Lower leg skin (tissue), 4 donors: ENCODE data around the gene NUDT1. TPM values are rescaled to one million over a fixed set of nuclear protein-coding genes. Genes with fewer than 3 reads are reported as not detected.

ENCODE experiments used
- DNase-seq, 2 donors: peaks; one replicate each; pipeline ENCODE4 v3.0.0-alpha.2; 2019; ENCODE audit warnings: low spot score in 2 of 2
- H3K4me3 ChIP-seq: fragments of 200-600 bp; sonication (generic); 2 replicates; pipeline ENCODE4 v1.5.1; 2017; ENCODE audit warnings: mild to moderate bottlenecking, low read depth; ENCODE audit not compliant: poor library complexity, severe bottlenecking
- POLR2A ChIP-seq, 2 donors: fragments of 450-650 bp; IDR thresholded peaks; one replicate each; pipeline ENCODE4 v1.6.1; 2016 to 2017; ENCODE audit warnings: antibody characterized with exemption in 2 of 2, mild to moderate bottlenecking in 1 of 2, moderate library complexity in 1 of 2
- WGBS, 2 donors: methylation state at CpG; one replicate each; pipeline ENCODE4 v1.1.5; 2018; 5-methylcytosine and 5-hydroxymethylcytosine counted together
- intact Hi-C: fragments of 100-400 bp; cut with DNase I; formaldehyde crosslinking; loops from one replicate; pipeline ENCODE4 v1.15.0; 2023; ENCODE audit warnings: low total_unique reads
- total RNA-seq, 4 donors: library from RNA; depleted of rRNA; stranded (reverse); fragments of >200 nt; gene quantifications; one replicate each; pipeline ENCODE4 v1.1.0, GENCODE V29; 2016
- TF ChIP-seq, protein P1 (sequence below), 3 donors: fragments of 450-650 bp; IDR thresholded peaks; one replicate each; pipeline ENCODE4 v1.5.1; 2016; ENCODE audit warnings: antibody characterized with exemption in 3 of 3, mild to moderate bottlenecking in 3 of 3, moderate library complexity in 2 of 3

NUDT1 gene
- total RNA-seq, 4 donors from 2014 or later = 33.2 to 43.1 (median 35.8) TPM

DNA sequence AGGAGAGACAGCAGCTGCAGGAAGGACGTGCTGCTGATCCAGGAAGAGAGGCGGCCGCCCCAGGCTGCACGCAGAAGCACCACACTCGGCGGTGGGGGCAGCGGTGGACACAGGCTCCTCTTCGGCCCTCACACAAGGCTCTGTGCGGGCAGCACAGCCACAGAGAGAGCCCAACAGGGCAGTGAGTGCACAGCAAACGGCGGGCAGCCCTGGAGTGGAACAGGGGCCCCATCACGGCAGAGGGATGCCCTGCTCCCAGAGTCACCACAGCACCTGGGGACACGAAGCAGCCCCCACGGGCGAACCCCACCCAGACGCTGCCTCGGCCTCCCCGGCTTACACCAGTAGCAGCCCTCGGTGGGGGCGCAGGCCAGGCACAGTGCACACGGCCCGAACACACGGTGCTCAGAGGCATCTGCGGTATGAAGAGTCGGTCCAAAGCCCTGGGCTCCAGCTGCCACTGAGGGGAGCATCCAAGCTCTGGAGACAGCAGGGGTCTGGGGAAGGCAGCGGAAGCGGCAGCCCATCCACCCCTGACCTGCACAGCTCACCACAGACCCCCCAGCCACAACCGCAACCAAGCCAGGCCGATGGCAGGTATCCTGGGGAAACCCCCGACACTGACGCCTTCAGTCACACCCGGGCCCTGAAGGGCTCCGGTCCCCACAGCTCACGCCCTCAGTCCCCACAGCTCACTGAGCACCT is 16.8 kb downstream of the NUDT1 start:
- no peak for DNase-seq
- no peak for TF ChIP-seq POLR2A (IDR thresholded peaks at IDR 0.05)
- intact Hi-C loops = no loop called here
- no peak overlapping the region for H3K4me3 ChIP-seq
- WGBS, 2 donors = 91 to 92% methylated on average over 19 to 32 of the region's 34 CpGs

DNA sequence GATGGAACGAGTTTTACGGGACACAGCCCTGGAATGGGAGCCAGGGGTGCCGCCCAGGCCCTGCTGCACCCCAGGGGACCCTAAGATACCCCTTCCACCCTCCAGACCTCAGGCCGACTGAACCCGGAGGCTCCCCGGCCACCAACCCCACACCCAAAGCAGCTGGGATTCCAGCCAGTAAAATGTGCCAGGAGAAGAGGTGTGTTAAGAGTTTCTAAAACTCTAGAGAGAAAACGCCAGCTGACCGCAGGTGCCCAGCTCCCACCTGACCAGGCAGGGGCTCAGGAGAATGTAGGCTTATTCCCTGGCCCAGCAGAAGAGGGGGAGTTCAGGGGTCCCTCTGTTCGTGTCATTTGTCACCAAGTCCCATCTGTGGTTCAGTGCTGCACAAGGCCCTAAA is 17.5 kb downstream of the NUDT1 start:
- 69 to 80% methylated on average over 6 to 9 of the region's 9 CpGs for WGBS, 2 donors
- no peak for TF ChIP-seq POLR2A (IDR thresholded peaks at IDR 0.05)
- TF ChIP-seq, protein P1, sequence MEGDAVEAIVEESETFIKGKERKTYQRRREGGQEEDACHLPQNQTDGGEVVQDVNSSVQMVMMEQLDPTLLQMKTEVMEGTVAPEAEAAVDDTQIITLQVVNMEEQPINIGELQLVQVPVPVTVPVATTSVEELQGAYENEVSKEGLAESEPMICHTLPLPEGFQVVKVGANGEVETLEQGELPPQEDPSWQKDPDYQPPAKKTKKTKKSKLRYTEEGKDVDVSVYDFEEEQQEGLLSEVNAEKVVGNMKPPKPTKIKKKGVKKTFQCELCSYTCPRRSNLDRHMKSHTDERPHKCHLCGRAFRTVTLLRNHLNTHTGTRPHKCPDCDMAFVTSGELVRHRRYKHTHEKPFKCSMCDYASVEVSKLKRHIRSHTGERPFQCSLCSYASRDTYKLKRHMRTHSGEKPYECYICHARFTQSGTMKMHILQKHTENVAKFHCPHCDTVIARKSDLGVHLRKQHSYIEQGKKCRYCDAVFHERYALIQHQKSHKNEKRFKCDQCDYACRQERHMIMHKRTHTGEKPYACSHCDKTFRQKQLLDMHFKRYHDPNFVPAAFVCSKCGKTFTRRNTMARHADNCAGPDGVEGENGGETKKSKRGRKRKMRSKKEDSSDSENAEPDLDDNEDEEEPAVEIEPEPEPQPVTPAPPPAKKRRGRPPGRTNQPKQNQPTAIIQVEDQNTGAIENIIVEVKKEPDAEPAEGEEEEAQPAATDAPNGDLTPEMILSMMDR (IDR thresholded peaks at IDR 0.05) = no peak
- H3K4me3 ChIP-seq = no peak overlapping the region
- intact Hi-C loops = no loop called here
- no peak for DNase-seq

DNA sequence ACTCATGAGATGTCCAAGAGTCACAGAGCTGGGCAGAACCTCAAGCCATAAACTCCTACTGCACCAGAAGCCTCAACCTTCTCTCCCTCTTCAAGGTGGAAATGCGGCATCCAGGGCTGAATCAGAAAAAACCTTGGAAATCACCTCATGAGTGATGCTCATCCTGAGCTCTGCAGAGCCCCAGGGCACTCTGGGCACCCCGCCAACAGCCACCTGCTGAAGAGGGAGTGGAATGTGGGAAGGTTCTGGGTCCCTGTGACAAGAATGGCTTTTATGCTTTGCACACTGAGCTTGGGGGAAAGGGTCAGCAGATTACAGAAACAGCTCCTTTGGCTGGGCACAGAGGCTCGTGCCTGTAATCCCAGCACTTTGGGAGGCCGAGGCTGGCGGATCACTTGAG is 18.8 kb downstream of the NUDT1 start:
- DNase-seq = peak in 1 of 2 donors; percentile 84
- TF ChIP-seq POLR2A (IDR thresholded peaks at IDR 0.05) = no peak
- TF ChIP-seq, protein P1 (IDR thresholded peaks at IDR 0.05) = no peak
- WGBS, 2 donors = 73 to 84% methylated on average over 5 of the region's 5 CpGs
- no peak overlapping the region for H3K4me3 ChIP-seq
- intact Hi-C loops = no loop called here

DNA sequence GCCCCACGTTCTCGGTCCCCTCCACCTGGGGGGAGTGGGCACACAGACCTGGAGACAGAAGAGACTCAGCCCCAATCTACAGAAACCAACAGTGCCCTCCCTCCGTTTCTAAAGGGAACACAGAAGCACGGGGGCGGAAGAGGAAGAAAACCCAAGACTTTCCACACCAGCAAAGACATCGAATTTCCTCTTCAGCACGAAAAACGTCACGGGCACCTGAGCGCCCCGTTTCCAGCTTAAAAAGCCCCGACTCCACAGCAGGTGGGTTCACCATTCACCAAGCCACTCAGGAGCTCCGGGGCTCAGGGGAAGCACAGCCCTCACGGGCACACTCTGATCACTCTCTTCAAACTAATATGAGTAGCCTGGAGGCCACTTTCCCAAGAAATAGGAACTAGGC is 19.6 kb downstream of the NUDT1 start:
- intact Hi-C loops = no loop called here
- H3K4me3 ChIP-seq = no peak overlapping the region

DNA sequence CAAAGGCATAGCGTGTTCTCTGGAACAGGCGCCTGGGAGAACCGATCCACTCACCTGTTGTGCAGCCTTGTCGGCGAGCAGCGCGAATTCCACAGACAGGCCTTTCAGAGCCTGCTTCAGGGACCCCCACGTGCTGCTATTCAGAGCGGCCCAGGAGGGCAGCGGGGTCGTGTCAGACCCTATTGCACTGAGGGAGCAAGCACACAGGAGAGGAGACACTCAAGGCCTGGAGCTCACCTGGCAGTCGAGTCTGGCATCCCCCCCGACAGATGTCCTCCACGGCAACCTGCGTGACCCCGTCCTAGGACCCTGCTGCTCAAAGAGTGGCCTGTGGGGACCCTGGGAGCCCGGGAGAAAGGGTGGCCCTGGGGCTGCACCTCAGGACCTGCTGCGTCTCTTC is 21.1 kb downstream of the NUDT1 start:
- TF ChIP-seq, protein P1 (IDR thresholded peaks at IDR 0.05) = no peak
- no peak for TF ChIP-seq POLR2A (IDR thresholded peaks at IDR 0.05)

More for the DNA sequence above, 19.6 kb downstream of the NUDT1 start:
- 79 to 92% methylated on average over 14 of the region's 14 CpGs for WGBS, 2 donors
- no peak for TF ChIP-seq POLR2A (IDR thresholded peaks at IDR 0.05)
- TF ChIP-seq, protein P1 (IDR thresholded peaks at IDR 0.05) = no peak
- no peak for DNase-seq

DNA sequence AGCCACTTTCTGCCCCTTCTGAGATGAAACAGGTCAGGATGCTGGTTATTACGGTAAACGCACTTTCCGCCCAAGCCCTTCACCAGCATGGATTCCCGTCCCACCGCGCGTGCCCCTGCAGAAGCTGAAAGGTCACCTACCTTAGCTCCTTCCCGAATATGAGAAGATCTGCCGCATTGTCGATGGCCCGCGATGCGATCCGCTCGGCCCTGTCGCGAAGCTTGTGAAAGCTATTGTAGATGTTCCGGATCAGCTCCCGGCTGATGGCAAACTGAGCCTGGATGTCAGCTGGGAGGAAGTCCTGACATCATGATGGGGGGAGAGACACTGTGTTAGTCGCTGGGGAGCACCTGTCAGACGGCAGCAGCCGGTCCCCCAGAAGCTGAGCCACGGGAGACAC is 22.1 kb downstream of the NUDT1 start:
- no peak for TF ChIP-seq POLR2A (IDR thresholded peaks at IDR 0.05)
- TF ChIP-seq, protein P1 (IDR thresholded peaks at IDR 0.05) = no peak
- no peak for DNase-seq
- intact Hi-C loops = no loop called here
- 95% methylated on average over 20 to 23 of the region's 23 CpGs for WGBS, 2 donors
- H3K4me3 ChIP-seq = no peak overlapping the region

More for the DNA sequence above, 21.1 kb downstream of the NUDT1 start:
- WGBS, 2 donors = 91 to 97% methylated on average over 14 to 16 of the region's 18 CpGs
- no peak for DNase-seq
- intact Hi-C loops = no loop called here
- no peak overlapping the region for H3K4me3 ChIP-seq
